NCI-H526 treated with DMSO at 0.1 percent for 48 hours (cell line): ENCODE data around the gene ERBB3.
"Not testable (repeated sequence)": the region's sequence is repeated elsewhere in the genome, so short reads cannot be mapped to it uniquely, and the experiment has no call there.

ENCODE experiments used
- DNase-seq: peaks from one replicate; lab custom pipeline; 2025; lab: John Stamatoyannopoulos, UW

ERBB3 gene

DNA sequence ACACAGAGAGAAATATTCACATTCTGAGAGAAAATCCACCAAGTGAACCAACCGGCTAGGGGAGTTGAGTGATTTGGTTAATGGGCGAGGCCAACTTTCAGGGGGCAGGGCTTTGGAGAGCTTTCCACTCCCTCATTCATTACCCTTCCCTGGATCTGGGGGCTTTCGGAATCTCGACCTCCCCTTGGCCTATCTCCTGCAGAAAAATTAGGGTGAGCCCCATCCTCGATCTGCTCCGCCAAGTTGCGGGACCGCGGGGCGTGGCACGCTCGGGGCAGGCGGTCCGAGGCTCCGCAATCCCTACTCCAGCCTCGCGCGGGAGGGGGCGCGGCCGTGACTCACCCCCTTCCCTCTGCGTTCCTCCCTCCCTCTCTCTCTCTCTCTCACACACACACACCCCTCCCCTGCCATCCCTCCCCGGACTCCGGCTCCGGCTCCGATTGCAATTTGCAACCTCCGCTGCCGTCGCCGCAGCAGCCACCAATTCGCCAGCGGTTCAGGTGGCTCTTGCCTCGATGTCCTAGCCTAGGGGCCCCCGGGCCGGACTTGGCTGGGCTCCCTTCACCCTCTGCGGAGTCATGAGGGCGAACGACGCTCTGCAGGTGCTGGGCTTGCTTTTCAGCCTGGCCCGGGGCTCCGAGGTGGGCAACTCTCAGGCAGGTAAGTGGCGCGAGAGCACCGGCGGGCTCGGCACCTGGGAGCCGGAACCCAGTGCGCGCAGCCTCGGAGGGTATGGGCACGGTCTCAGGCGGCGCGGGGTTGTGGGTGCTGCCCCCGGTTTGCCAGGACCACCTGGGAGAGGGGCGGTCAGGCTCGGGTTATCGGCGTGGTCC lies at the start of gene ERBB3:
TSS of gene ERBB3 (plus strand) at position 443 of the 833 bp plus-strand sequence. CDS start at position 579, 136 bp downstream.
- peak; percentile 88 for DNase-seq

GRCh38 chr12:56031987-56032386 lies 48.0 kb upstream of the ERBB3 start:
- DNase-seq: no peak

GRCh38 chr12:56034586-56035332 lies 45.2 kb upstream of the ERBB3 start:
- DNase-seq: no peak

GRCh38 chr12:56037161-56037560 lies 42.8 kb upstream of the ERBB3 start:
- no peak for DNase-seq

DNA sequence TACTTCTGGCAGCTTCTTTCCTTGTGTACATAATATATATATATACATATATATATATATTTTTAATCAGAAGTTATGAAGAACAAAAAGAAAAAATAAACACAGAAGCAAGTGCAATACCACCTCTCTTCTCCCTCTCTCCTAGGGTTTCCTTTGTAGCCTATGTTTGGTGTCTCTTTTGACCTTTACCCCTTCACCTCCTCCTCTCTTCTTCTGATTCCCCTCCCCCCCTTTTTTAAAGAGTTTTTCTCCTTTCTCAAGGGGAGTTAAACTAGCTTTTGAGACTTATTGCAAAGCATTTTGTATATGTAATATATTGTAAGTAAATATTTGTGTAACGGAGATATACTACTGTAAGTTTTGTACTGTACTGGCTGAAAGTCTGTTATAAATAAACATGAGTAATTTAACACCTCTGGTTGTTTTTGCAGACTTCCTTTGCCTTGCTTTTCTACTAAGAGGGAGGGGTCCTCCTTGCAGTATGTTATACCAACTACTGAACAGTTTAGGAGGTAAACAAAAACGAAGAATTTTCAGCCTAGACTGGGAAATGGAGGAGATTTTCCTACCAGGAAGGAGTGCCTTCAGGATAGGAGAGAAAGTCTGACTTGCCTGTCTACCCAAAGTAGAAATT lies 41.8 kb upstream of the ERBB3 start:
- DNase-seq: no peak

- no peak for DNase-seq
Observed at GRCh38 chr12:56040151-56040550, 39.8 kb upstream of the ERBB3 start.

DNA sequence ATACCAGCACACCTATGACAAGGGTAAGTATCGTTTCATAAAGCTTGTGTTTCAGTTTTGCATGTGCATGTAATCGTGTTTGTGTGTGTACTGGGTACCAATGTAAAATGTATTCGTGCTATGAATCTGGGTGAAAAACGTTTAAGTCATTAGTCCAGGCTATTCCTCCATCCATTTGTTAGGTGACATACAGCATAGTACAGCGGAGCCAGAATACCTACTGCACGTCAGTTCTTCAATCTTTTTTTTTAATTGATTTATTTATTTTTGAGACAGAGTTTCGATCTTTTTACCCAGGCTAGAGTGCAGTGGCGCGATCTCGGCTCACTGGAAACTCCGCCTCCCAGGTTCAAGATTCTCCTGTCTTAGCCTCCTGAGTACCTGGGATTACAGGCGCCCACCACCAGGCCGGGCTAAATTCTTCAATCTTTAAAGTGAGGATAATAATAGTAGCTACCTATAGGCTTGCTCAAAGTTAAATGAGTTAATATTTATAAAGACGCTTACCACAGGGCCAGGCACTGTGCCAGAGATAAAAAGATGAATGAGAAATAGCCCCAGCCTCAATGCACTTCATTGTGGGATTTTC lies 38.9 kb upstream of the ERBB3 start:
- DNase-seq: no peak

GRCh38 chr12:56041552-56042429 lies 38.2 kb upstream of the ERBB3 start, which contains the start of gene RPS26:
RPS26 (plus strand) TSS chr12:56041918; CDS start chr12:56042167, 249 bp downstream.
- DNase-seq: peak; percentile 96

GRCh38 chr12:56042430-56042813 lies 37.5 kb upstream of the ERBB3 start:
- not testable (repeated sequence) for DNase-seq

GRCh38 chr12:56042843-56043242 lies 37.1 kb upstream of the ERBB3 start:
- no peak for DNase-seq

DNA sequence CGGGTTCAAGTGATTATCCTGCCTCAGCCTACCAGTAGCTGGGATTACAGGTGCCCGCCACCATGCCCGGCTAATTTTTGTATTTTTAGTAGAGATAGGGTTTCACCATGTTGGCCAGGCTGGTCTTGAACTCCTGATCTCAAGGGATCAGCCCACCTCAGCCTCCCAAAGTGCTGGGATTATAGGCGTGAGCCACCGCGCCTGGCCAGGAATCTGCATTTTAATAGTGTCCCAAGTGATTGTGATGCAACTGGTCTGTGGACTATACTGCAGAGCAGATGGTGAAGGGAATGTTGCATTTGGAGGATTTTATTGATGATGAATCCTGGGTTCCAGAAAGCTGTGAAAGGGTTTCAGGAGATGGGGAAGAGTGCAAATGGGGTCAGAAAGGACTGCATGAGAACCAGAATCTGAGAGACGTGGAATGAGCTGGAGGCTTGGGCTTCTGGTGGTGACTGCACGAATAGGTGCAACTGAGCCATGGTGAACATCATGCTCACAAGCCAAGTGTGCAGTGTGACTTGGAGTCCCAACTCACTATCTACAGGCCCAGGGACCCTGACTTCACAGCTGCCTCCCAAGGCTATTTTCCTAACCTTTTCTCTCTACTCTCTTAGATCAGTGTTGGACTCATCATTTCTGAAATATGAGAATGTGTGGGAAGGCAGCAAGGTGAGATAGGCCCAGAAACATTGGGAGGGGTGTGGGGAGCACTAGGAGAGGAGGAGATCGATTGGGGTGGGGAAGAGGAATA lies 33.8 kb upstream of the ERBB3 start:
- DNase-seq: no peak

DNA sequence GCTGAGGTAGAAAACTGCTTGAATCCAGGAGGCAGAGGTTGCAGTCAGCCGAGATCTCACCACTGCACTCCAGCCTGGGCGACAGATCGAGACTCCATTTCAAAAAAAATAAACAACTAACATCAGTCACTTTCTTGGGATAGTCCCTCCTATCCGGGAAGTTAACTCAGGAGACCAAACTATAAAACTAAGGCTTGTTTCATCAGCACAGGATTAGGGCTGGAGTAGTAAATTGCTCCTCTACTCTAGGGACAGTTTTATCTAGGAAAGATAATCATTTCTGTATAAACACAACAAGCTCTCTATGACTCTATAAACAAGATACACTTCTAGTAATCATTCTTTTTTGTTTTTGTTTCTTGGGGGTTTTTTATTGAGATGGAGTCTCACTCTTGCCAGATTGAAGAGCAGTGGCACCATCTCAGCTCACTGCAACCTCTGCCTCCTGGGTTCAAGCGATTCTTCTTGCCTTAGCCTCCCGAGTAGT lies 26.5 kb upstream of the ERBB3 start:
- no peak for DNase-seq

DNA sequence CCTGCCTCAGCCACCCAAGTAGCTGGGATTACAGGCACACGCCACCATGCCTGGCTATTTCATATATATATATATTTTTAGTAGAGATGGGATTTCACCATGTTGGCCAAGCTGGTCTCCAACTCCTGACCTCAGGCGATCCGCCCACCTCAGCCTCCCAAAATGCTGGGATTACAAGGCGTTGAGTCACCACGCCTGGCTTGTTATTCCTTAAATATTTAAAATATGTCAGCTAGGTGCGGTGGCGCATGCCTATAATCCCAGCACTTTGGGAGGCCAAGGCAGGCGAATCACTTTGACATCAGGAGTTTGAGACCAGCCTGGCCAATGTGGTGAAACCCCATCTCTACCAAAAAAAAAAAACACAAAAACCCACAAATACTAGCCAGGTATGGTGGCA lies 20.0 kb upstream of the ERBB3 start:
- not testable (repeated sequence) for DNase-seq

GRCh38 chr12:56061982-56062381 lies 18.0 kb upstream of the ERBB3 start:
- no peak for DNase-seq

GRCh38 chr12:56062996-56063395 lies 17.0 kb upstream of the ERBB3 start:
- no peak for DNase-seq

GRCh38 chr12:56071648-56072047 lies 8.3 kb upstream of the ERBB3 start:
- DNase-seq: no peak

- DNase-seq: no peak
Observed at GRCh38 chr12:56074396-56074795, 5.6 kb upstream of the ERBB3 start.

GRCh38 chr12:56077966-56078365 lies 2.0 kb upstream of the ERBB3 start:
- DNase-seq: not testable (repeated sequence)

DNA sequence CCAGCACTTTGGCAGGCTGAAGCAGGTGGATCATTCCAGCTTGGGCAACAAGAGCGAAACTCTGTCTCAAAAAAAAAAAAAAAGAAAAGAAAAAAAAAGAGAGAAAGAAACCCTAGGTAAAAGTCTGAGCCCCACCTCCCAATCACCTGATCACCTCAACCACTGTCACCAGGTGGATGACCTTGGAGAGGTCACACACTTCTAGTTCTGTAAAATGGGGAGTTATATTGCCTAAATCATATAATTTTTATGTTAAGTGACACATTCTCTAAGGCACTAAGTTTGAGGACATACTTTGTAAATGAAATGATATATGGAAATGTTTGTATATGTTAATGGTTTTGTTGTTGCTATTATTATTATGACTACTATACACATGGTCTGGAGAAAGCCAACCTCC lies 1.5 kb upstream of the ERBB3 start:
- no peak for DNase-seq
